ENCODE results near the gene RAB8B. TPM values are rescaled to one million over a fixed set of nuclear protein-coding genes. Genes with fewer than 3 reads are reported as not detected.

The RAB8B gene
- total RNA-seq, 1 experiment from 2014 or later, result 33.8 TPM

DNA sequence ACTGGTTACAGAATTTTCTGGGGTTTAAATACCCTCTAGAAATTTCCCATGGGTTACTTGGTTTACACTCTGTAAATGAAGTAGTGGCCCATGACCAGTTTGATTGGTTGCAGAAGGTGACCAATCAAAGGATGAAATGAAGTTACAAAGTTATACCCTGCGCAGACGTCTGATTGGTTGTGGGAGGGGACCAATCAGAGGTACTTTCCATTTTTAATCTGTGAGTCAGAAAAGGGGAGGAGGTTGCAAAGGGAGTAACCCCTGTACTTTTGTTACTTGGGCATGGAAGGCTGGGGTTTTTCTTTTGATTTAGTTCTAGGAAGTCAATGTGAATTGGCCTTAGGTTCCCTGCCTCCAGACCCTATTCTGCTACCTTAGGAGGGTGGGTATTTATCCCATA is 69.3 kb downstream of the RAB8B start:
- H3K27me3 ChIP-seq (ENCODE audit: insufficient read depth, low read length), result no peaks in the 10 kb centered on the region
- H2BK12ac ChIP-seq (ENCODE audit: insufficient read length, low read depth, low read length), result no peak overlapping the region
- no peak overlapping the region for H3K23ac ChIP-seq (ENCODE audit: insufficient read length, low read depth, low read length)
- H2BK15ac ChIP-seq (ENCODE audit: low read depth, low read length), result no peak overlapping the region
- no peaks in the 10 kb centered on the region for H3K79me1 ChIP-seq (ENCODE audit: insufficient read depth, low read depth, low read length, poor library complexity, severe bottlenecking)
- H3K9me3 Mint-ChIP-seq, result peaks cover 0 to 4% of the 10 kb centered on the region in 2 experiments; a peak in 2 of 5 replicates
- H3K4me1 Mint-ChIP-seq, result peaks cover 21 to 28% of the 10 kb centered on the region in 2 experiments
- DNase-seq, result no peak
- H3K4me2 ChIP-seq (ENCODE audit: insufficient read depth, insufficient read length, low read length), result no peak overlapping the region
- H2AFZ ChIP-seq (ENCODE audit: low read length), result no peak overlapping the region
- no peak overlapping the region for H2BK5ac ChIP-seq (ENCODE audit: insufficient read length, low read length)
- H3K56ac ChIP-seq (ENCODE audit: insufficient read length, low read depth, low read length), result no peak overlapping the region
- no peak overlapping the region for H3K18ac ChIP-seq (ENCODE audit: insufficient read length, low read depth, low read length)
- no peak overlapping the region for H2BK120ac ChIP-seq (ENCODE audit: low read depth, low read length, poor library complexity, severe bottlenecking)
- H3K4ac ChIP-seq (ENCODE audit: low read depth, low read length), result no peak overlapping the region
- H3K27ac Mint-ChIP-seq, result no peak overlapping the region
- no peak overlapping the region for H2BK20ac ChIP-seq (ENCODE audit: low read depth, low read length, poor library complexity, severe bottlenecking)
- no CpG with 5 or more reads among the region's 2 CpGs for WGBS (ENCODE audit: extremely low coverage, insufficient read length, low lambda C conversion rate)
- H3K14ac ChIP-seq (ENCODE audit: insufficient read depth, low read length), result no peak overlapping the region
- no peak overlapping the region for H2AK5ac ChIP-seq (ENCODE audit: insufficient read length, low read length)
- TF ChIP-seq, protein P1, sequence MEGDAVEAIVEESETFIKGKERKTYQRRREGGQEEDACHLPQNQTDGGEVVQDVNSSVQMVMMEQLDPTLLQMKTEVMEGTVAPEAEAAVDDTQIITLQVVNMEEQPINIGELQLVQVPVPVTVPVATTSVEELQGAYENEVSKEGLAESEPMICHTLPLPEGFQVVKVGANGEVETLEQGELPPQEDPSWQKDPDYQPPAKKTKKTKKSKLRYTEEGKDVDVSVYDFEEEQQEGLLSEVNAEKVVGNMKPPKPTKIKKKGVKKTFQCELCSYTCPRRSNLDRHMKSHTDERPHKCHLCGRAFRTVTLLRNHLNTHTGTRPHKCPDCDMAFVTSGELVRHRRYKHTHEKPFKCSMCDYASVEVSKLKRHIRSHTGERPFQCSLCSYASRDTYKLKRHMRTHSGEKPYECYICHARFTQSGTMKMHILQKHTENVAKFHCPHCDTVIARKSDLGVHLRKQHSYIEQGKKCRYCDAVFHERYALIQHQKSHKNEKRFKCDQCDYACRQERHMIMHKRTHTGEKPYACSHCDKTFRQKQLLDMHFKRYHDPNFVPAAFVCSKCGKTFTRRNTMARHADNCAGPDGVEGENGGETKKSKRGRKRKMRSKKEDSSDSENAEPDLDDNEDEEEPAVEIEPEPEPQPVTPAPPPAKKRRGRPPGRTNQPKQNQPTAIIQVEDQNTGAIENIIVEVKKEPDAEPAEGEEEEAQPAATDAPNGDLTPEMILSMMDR (conservative IDR thresholded peaks at IDR 0.05), result no peak
- no peak overlapping the region for H3K4me3 Mint-ChIP-seq
- no peak overlapping the region for H3K27ac ChIP-seq (ENCODE audit: insufficient read length, low read depth, low read length)
- no peaks in the 10 kb centered on the region for H3K27me3 Mint-ChIP-seq (ENCODE audit: low read depth)
- no peak overlapping the region for H3T11ph ChIP-seq (ENCODE audit: low read length)
- H3K9ac ChIP-seq (ENCODE audit: extremely low read depth, insufficient read length, low read length), result no peak overlapping the region
- H3K36me3 Mint-ChIP-seq (ENCODE audit: insufficient read depth in 1 of 3, low read depth in 3 of 3), result peaks cover 19 to 41% (median 37%) of the 10 kb centered on the region in 3 experiments
- H4K5ac ChIP-seq (ENCODE audit: insufficient read length, low read depth, low read length), result no peak overlapping the region
- H4K91ac ChIP-seq (ENCODE audit: insufficient read length, low read depth, low read length), result no peak overlapping the region
- H3K23me2 ChIP-seq (ENCODE audit: insufficient read length, low read depth, low read length, poor library complexity, severe bottlenecking), result no peaks in the 10 kb centered on the region
- no peaks in the 10 kb centered on the region for H4K20me1 ChIP-seq (ENCODE audit: control insufficient read depth, insufficient read depth, insufficient read length)
- H4K8ac ChIP-seq (replicated peaks; ENCODE audit: insufficient read length, low read depth, low read length), result no peak overlapping the region
- H3K9me3 ChIP-seq (ENCODE audit: control insufficient read depth, low read depth, low read length), result no peaks in the 10 kb centered on the region
- no peaks in the 10 kb centered on the region; the same call in 1 of the 2 replicates for H3K4me1 ChIP-seq (ENCODE audit: insufficient read depth, low read length)
- no peaks in the 10 kb centered on the region for H3K79me2 ChIP-seq (ENCODE audit: insufficient read depth, low read length)

Measured in H9 (cell line).